Bronchial epithelial cell (primary cell): ENCODE data around the gene BBIP1. TPM values are rescaled to one million over a fixed set of nuclear protein-coding genes. Genes with fewer than 3 reads are reported as not detected.

Experiments used
- DNase-seq: peaks from one replicate; pipeline ENCODE4 v3.0.0-alpha.2; 2010; ENCODE audit warnings: low read depth
- FAIRE-seq: peaks from 2 replicates; lab custom pipeline; 2011; peaks lifted over from hg19 to GRCh38; lab: Jason Lieb, UNC
- H3K27me3 ChIP-seq: 2 replicates; pipeline ENCODE4 v1.5.1; 2011; ENCODE audit warnings: low read length; ENCODE audit not compliant: control insufficient read depth, insufficient read depth
- H3K36me3 ChIP-seq: 2 replicates; pipeline ENCODE4 v1.5.1; 2011; ENCODE audit warnings: low read length; ENCODE audit not compliant: control insufficient read depth, insufficient read depth
- H3K4me3 ChIP-seq: 2 replicates; pipeline ENCODE4 v1.5.1; 2011; ENCODE audit warnings: mild to moderate bottlenecking, low read depth, low read length, control low read depth
- total RNA-seq: library from RNA; depleted of rRNA; stranded (reverse); fragments of >200 nt; gene quantifications from 2 replicates; pipeline ENCODE4 v1.2.1, GENCODE V29; 2014
- TF ChIP-seq, protein P1 (sequence below): IDR thresholded peaks from 2 replicates; pipeline ENCODE4 v1.5.1; 2011; ENCODE audit warnings: mild to moderate bottlenecking, moderate library complexity, low read length, control low read depth, inconsistent platforms; ENCODE audit not compliant: insufficient read depth, severe bottlenecking

The BBIP1 gene, protein sequence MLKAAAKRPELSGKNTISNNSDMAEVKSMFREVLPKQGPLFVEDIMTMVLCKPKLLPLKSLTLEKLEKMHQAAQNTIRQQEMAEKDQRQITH
- 11.6 and 25.0 TPM in 2 replicates for total RNA-seq

DNA sequence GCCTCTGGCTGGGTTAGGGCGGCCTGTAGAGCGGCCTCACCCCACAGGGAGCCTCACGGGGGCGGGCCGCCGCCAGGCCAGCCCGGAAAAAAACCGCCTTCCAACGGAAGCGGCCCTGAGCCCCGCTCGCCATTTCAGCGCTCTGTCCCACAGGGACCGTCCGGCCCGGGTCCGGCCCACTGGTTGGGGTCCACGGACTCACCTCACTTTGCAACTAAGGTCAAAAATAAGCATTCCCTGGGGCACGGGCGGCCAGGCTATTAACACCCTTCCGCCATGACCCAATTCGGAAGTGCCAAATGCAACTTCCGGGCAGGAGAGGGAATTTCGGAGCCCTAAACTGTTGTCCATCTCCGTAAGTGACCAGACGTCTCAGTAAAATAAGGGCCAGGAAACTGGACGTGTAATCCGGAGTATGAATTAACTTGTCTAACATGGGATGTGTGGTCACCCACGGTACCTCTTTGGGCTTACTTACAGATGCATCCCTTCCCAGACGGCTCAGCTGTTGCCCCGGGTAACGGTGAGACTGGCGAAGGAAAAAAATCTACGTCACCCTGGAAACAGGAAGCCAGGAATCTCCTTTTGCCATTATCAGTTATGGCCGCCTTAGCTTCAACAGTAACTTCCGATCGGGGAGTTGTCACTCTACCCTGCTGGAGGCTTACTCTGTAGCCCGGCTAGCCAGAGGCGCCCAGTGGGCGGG is at the start of gene BBIP1:
TSS of gene BBIP1 (minus strand) at position 538 of the 706 bp plus-strand sequence. CDS start 1,023 bp downstream, outside the sequence.
- H3K36me3 ChIP-seq: no peaks in the 10 kb centered on the region
- peak; percentile 94 for FAIRE-seq
- no peaks in the 10 kb centered on the region for H3K27me3 ChIP-seq
- H3K4me3 ChIP-seq: peak within 1 kb of the TSS; percentile 63
- DNase-seq: peak; percentile 100
- TF ChIP-seq, protein P1, sequence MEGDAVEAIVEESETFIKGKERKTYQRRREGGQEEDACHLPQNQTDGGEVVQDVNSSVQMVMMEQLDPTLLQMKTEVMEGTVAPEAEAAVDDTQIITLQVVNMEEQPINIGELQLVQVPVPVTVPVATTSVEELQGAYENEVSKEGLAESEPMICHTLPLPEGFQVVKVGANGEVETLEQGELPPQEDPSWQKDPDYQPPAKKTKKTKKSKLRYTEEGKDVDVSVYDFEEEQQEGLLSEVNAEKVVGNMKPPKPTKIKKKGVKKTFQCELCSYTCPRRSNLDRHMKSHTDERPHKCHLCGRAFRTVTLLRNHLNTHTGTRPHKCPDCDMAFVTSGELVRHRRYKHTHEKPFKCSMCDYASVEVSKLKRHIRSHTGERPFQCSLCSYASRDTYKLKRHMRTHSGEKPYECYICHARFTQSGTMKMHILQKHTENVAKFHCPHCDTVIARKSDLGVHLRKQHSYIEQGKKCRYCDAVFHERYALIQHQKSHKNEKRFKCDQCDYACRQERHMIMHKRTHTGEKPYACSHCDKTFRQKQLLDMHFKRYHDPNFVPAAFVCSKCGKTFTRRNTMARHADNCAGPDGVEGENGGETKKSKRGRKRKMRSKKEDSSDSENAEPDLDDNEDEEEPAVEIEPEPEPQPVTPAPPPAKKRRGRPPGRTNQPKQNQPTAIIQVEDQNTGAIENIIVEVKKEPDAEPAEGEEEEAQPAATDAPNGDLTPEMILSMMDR: no peak

DNA sequence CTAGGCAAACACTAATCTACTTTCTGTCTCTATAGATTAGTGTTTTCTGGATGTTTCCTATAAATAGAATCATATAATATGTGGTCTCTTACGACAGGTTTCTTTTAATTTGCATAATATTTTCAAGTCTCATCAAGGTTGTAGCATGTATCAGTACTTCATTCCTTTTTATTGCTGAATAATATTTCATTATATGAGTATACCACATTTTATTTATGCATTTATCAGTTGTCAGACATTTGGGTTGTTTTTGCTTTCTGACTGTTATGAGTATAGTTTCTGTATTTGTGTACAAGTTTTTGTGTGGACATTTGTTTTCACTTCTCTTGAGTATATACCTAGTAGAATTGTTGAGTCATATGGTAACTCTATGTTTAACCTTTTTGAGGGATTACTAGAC is 48.7 kb upstream of the BBIP1 start:
- Histone ChIP-seq H3K36me3 (no peaks in the 10 kb centered on the region), H3K27me3 (no peaks in the 10 kb centered on the region), H3K4me3 (no peak overlapping the region)
- TF ChIP-seq, protein P1: no peak
- FAIRE-seq: no peak
- DNase-seq: no peak

DNA sequence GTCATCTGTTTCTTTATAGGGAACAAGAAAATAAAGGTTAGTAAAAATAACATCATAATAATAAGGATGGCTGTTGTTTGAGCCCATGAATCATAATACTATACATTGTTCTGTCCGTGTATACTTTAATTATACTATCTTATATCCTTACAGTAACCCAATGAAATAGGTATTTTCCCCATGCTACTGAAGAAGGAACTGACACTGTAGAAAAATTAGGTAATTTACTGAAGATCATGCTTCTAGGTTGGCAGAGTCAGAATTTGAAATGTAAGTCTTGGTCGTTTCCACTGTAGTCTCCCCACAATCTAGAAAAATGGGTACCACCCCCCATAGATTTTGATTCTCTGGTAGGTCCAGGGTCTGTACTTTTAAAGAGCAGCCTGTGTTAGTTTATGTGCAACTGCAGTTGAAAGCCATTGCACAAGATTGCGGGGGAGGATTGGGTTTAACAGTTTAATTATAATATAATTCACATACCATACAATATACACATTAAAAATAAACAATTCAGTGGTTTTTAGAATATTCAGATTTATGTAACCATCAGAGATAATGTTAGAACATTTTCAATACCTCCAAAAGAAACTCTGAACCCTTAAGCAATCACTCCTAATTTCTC is 48.1 kb upstream of the BBIP1 start:
- DNase-seq (no peak), FAIRE-seq (no peak)
- H3K27me3 ChIP-seq: no peaks in the 10 kb centered on the region
- no peaks in the 10 kb centered on the region for H3K36me3 ChIP-seq
- TF ChIP-seq, protein P1: no peak
- no peak overlapping the region for H3K4me3 ChIP-seq

DNA sequence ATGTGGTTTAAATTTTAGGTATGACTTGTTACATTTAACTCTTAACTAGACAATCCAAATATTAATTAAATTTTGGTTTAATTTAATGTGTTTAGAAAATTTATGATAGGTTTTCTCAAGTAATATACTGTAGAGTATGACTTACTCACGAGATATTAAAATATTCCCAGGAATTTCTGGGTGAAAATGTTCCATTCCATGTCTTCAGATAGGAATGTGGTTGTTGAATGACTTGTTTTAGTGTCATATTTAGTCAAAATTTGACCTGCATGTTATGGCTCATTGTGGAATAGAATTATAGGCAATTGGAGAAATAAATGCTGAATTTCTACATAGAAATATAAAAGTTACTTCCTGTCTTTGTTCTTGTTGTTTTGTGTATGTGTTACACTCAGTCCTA is 47.2 kb upstream of the BBIP1 start:
- Histone ChIP-seq H3K36me3 (no peaks in the 10 kb centered on the region), H3K4me3 (no peak overlapping the region), H3K27me3 (no peaks in the 10 kb centered on the region)
- no peak for DNase-seq
- FAIRE-seq: no peak
- TF ChIP-seq, protein P1: no peak

DNA sequence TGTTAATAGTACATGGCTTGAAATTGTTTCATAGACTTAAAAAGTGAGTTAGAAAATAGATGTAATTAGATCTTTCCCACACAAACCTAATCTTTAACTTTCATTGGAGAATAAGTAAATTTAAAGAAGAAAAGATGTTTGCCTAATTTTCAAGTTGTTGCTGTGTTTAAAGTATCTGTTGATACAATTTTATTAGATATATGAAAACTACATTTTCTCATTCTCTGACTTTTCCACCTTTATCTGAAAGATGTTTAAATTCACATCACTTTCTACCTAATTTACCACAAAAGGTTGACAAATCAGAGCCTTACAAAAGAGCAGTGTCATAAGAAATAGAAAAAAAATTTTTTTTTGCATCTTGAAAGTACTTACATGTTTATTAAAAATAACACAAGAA is 46.2 kb upstream of the BBIP1 start:
- Histone ChIP-seq H3K27me3 (no peaks in the 10 kb centered on the region), H3K4me3 (no peak overlapping the region), H3K36me3 (no peaks in the 10 kb centered on the region)
- FAIRE-seq (no peak), DNase-seq (no peak)
- TF ChIP-seq, protein P1: no peak
